T-helper 1 cell treated with Interleukin-12 subunit alpha and Interleukin-12 subunit beta and Interleukin-4 antibody, amounts not matched to agents 30 ng/mL and 1 ng/mL, for 36 hours (primary cell): ENCODE measurements around the gene FOLR3. TPM values are rescaled to one million over a fixed set of nuclear protein-coding genes. Genes with fewer than 3 reads are reported as not detected.
"Not testable (repeated sequence)": the region's sequence is repeated elsewhere in the genome, so short reads cannot be mapped to it uniquely, and the experiment has no call there.

ENCODE experiments used
- intact Hi-C: fragments of 100-400 bp; cut with micrococcal nuclease; formaldehyde crosslinking; loops from one replicate; pipeline ENCODE4 v1.15.1; 2024
- total RNA-seq: library from RNA; stranded (reverse); gene quantifications from 2 replicates; pipeline ENCODE4 v1.2.3, GENCODE V29; 2022

Gene FOLR3
- total RNA-seq, result not detected in 2 replicates

GRCh38 chr11:72135473-72135872 lies at the start of gene FOLR3:
TSS of gene FOLR3 (plus strand) at chr11:72135725. CDS start at chr11:72135953, 228 bp downstream.
- intact Hi-C loops, result not testable (repeated sequence)

- intact Hi-C loops, result no loop called here
Observed at GRCh38 chr11:72088076-72088808, 47.3 kb upstream of the FOLR3 start.

GRCh38 chr11:72091292-72091691 lies 44.2 kb upstream of the FOLR3 start:
- intact Hi-C loops, result loop anchor here (1.0 kb wide), 5 partner anchors 11 to 114 kb away; partner anchors contain the start of genes LAMTOR1, LRRC51 and NUMA1

- intact Hi-C loops, result no loop called here
Observed at GRCh38 chr11:72098741-72099140, 36.8 kb upstream of the FOLR3 start.

GRCh38 chr11:72100009-72100408 lies 35.5 kb upstream of the FOLR3 start:
- intact Hi-C loops, result loop anchor here (5.0 kb wide), 1 partner anchor 1882 kb away; the partner anchor contains the start of gene UCP2

GRCh38 chr11:72100462-72100861 lies 35.1 kb upstream of the FOLR3 start:
- intact Hi-C loops, result loop anchor here (5.0 kb wide), 1 partner anchor 1882 kb away; the partner anchor contains the start of gene UCP2

- intact Hi-C loops, result loop anchor here (2.0 to 5.0 kb wide), 2 partner anchors 315 to 1880 kb away; partner anchors contain the start of gene UCP2
Observed at GRCh38 chr11:72102162-72102561, 33.4 kb upstream of the FOLR3 start.

GRCh38 chr11:72102631-72102945 lies 32.9 kb upstream of the FOLR3 start:
- intact Hi-C loops, result loop anchor here (2.0 to 5.0 kb wide), 2 partner anchors 316 to 1880 kb away; partner anchors contain the start of gene UCP2

- intact Hi-C loops, result loop anchor here (1.0 to 5.0 kb wide), 12 partner anchors 9 to 1879 kb away; partner anchors contain the start of genes ANAPC15, CLPB, FAM168A and LRRC51
Observed at GRCh38 chr11:72102946-72103753, 32.4 kb upstream of the FOLR3 start, which contains the start of gene LAMTOR1. TSS of gene LAMTOR1 (minus strand) at chr11:72103297. CDS start at chr11:72103224, 73 bp downstream.

GRCh38 chr11:72103754-72104167 lies 31.8 kb upstream of the FOLR3 start:
- intact Hi-C loops, result loop anchor here (1.0 to 5.0 kb wide), 12 partner anchors 9 to 1879 kb away; partner anchors contain the start of genes ANAPC15, CLPB, FAM168A and LRRC51

- intact Hi-C loops, result no loop called here
Observed at GRCh38 chr11:72105888-72106287, 29.6 kb upstream of the FOLR3 start, which contains the start of gene TOMT. TSS of gene TOMT (plus strand) at chr11:72105924. CDS start at chr11:72105952, 28 bp downstream.

GRCh38 chr11:72111300-72112142 lies 24.0 kb upstream of the FOLR3 start:
- intact Hi-C loops, result loop anchor here (1.0 to 2.0 kb wide), 11 partner anchors 8 to 1487 kb away; partner anchors contain the start of genes CLPB, FAM168A, LAMTOR1 and LRRC51

GRCh38 chr11:72112143-72112977 lies 23.2 kb upstream of the FOLR3 start, which contains the start of gene ANAPC15:
TSS of gene ANAPC15 (minus strand) at chr11:72112695. CDS start at chr11:72111276, 1,419 bp downstream.
- intact Hi-C loops, result loop anchor here (1.0 to 2.0 kb wide), 11 partner anchors 9 to 1486 kb away; partner anchors contain the start of genes CLPB, FAM168A, LAMTOR1 and LRRC51

- intact Hi-C loops, result loop anchor here (1.0 to 2.0 kb wide), 11 partner anchors 10 to 1485 kb away; partner anchors contain the start of genes CLPB, FAM168A, LAMTOR1 and LRRC51
Observed at GRCh38 chr11:72112978-72113808, 22.3 kb upstream of the FOLR3 start.

- intact Hi-C loops, result no loop called here
Observed at GRCh38 chr11:72114570-72114969, 21.0 kb upstream of the FOLR3 start.

GRCh38 chr11:72116019-72116755 lies 19.3 kb upstream of the FOLR3 start:
- intact Hi-C loops, result no loop called here

- intact Hi-C loops, result no loop called here
Observed at GRCh38 chr11:72119198-72119597, 16.3 kb upstream of the FOLR3 start.

- intact Hi-C loops, result no loop called here
Observed at GRCh38 chr11:72120930-72121329, 14.6 kb upstream of the FOLR3 start.
